HCT116 (cell line): ENCODE measurements around the gene UBE3B. TPM values are rescaled to one million over a fixed set of nuclear protein-coding genes. Genes with fewer than 3 reads are reported as not detected.

Experiments used
- ATAC-seq: fragments of 200-7000 bp; cut with Tn5 transposase; 2 replicates; pipeline ENCODE4 v1.9.1; 2020; ENCODE audit warnings: mild to moderate bottlenecking, moderate library complexity
- BruUV-seq: library from RNA; stranded (reverse); fragments of 400-500 nt; replicated peaks from 2 replicates; lab custom pipeline; 2021; lab: Mats Ljungman, UMichigan
- CTCF ChIA-PET: fragments of 300-600 bp; sonication (Branson Sonifier 250); formaldehyde crosslinking; loops from one replicate; lab custom pipeline; 2021; ENCODE audit warnings: antibody characterized with exemption; lab: Charles Lee
- POLR2A ChIA-PET: fragments of 300-600, 350-600 bp; sonication (Branson Sonifier 250); formaldehyde crosslinking; loops from one replicate; lab custom pipeline; 2021; ENCODE audit warnings: antibody characterized with exemption; lab: Charles Lee
- RAD21 ChIA-PET, 2 experiments: fragments of 300-600 bp; sonication (Branson Sonifier 250); formaldehyde crosslinking; loops; one replicate each; lab custom pipeline; 2023; ENCODE audit warnings: low total read pairs in 2 of 2; ENCODE audit not compliant: uncharacterized antibody in 2 of 2, unreplicated experiment in 2 of 2, low non-redundant PET in 1 of 2; lab: Charles Lee
- DNase-seq: peaks from one replicate; pipeline ENCODE4 v3.0.0-alpha.2; 2010; ENCODE audit warnings: low read depth, low spot score
- H2AFZ ChIP-seq: fragments of 200-600 bp; shearing (Covaris generic), sonication (generic); 2 replicates; pipeline ENCODE4 v1.6.1; 2017; ENCODE audit warnings: low read depth, mixed run types, mixed read lengths, antibody characterized with exemption, low read length; ENCODE audit not compliant: poor library complexity, severe bottlenecking
- H3K27ac ChIP-seq: 2 replicates; pipeline ENCODE4 v1.5.1; 2012; ENCODE audit warnings: low read depth, low read length
- H3K27me3 ChIP-seq: fragments of 200-600 bp; sonication (generic); 2 replicates; pipeline ENCODE4 v1.6.1; 2016; ENCODE audit warnings: mixed run types, low read length, mixed read lengths; ENCODE audit not compliant: insufficient read depth
- H3K36me3 ChIP-seq, 2 experiments: fragments of 200-500 bp in 1 of 2; fragments of 200-600 bp in 1 of 2; sonication (Bioruptor generic) in 1 of 2; sonication (generic) in 1 of 2; 2 replicates each; pipeline versions ENCODE4 v1.5.1 to v1.6.1; 2014 to 2016; ENCODE audit warnings: low read length in 2 of 2, inconsistent platforms in 1 of 2, mixed read lengths in 1 of 2, mixed run types in 1 of 2; ENCODE audit not compliant: insufficient read depth in 2 of 2, control insufficient read depth in 1 of 2
- H3K4me1 ChIP-seq, 2 experiments: fragments of 200-600 bp in 1 of 2; sonication (generic) in 1 of 2; 2 replicates each; pipeline versions ENCODE4 v1.5.1 to v1.6.1; 2012 to 2017; ENCODE audit warnings: low read length in 2 of 2, inconsistent platforms in 1 of 2, mild to moderate bottlenecking in 1 of 2, mixed read lengths in 1 of 2, mixed run types in 1 of 2, moderate library complexity in 1 of 2; ENCODE audit not compliant: insufficient read depth in 2 of 2, control insufficient read depth in 1 of 2
- H3K4me2 ChIP-seq: fragments of 200-600 bp; sonication (generic); 2 replicates; pipeline ENCODE4 v1.6.1; 2017; ENCODE audit warnings: mixed run types, low read length, mixed read lengths
- H3K4me3 ChIP-seq, 2 experiments: fragments of 200-600 bp in 1 of 2; sonication (generic) in 1 of 2; replicated peaks in 1 of 2; 2 replicates each; pipeline ENCODE4 v1.5.1; 2011 to 2016; ENCODE audit warnings: low read length in 2 of 2, control low read depth in 1 of 2, low read depth in 1 of 2, mild to moderate bottlenecking in 1 of 2, mixed read lengths in 1 of 2, mixed run types in 1 of 2
- H3K79me2 ChIP-seq: fragments of 200-600 bp; sonication (generic); 2 replicates; pipeline ENCODE4 v1.6.1; 2017; ENCODE audit warnings: mild to moderate bottlenecking, mixed run types, low read length, moderate library complexity, mixed read lengths; ENCODE audit not compliant: insufficient read depth
- H3K9ac ChIP-seq: fragments of 200-600 bp; sonication (generic); 2 replicates; pipeline ENCODE4 v1.6.1; 2016; ENCODE audit warnings: low read length, mixed read lengths
- H3K9me2 ChIP-seq: fragments of 200-600 bp; sonication (generic), shearing (Covaris generic); 2 replicates; pipeline ENCODE4 v1.6.1; 2017; ENCODE audit warnings: mixed run types, mild to moderate bottlenecking, moderate library complexity; ENCODE audit not compliant: insufficient read depth
- H3K9me3 ChIP-seq, 2 experiments: fragments of 200-500 bp in 1 of 2; fragments of 200-600 bp in 1 of 2; sonication (Bioruptor generic) in 1 of 2; sonication (generic) in 1 of 2; 2 replicates each; pipeline ENCODE4 v1.6.1; 2014 to 2017; ENCODE audit warnings: low read length in 2 of 2, mixed read lengths in 2 of 2, inconsistent platforms in 1 of 2, low read depth in 1 of 2, mild to moderate bottlenecking in 1 of 2, mixed run types in 1 of 2, moderate library complexity in 1 of 2; ENCODE audit not compliant: control insufficient read depth in 1 of 2, insufficient read depth in 1 of 2
- H4K20me1 ChIP-seq: fragments of 200-600 bp; sonication (generic), shearing (Covaris generic); 2 replicates; pipeline ENCODE4 v1.6.1; 2017; ENCODE audit warnings: mixed run types, mild to moderate bottlenecking, moderate library complexity; ENCODE audit not compliant: insufficient read depth
- CEBPB ChIP-seq: IDR thresholded peaks from 2 replicates; pipeline ENCODE4 v1.6.1; 2012; ENCODE audit warnings: low read depth
- CTCF ChIP-seq, 3 experiments: fragments of 200-600 bp in 1 of 3; sonication (generic) in 1 of 3; IDR thresholded peaks in 2 of 3; conservative IDR thresholded peaks in 1 of 3; 2 replicates each; pipeline ENCODE4 v1.5.1; 2012 to 2017; ENCODE audit warnings: low read depth in 2 of 3, low read length in 2 of 3, antibody characterized with exemption in 1 of 3, borderline replicate concordance in 1 of 3, control low read depth in 1 of 3, mild to moderate bottlenecking in 1 of 3, mixed read lengths in 1 of 3, mixed run types in 1 of 3, moderate library complexity in 1 of 3; ENCODE audit not compliant: insufficient read depth in 1 of 3
- EGR1 ChIP-seq: IDR thresholded peaks from 2 replicates; pipeline ENCODE4 v1.6.1; 2012; ENCODE audit warnings: low read depth
- EZH2phosphoT487 ChIP-seq: fragments of 200-600 bp; IDR thresholded peaks from 2 replicates; pipeline ENCODE4 v1.6.1; 2018; ENCODE audit warnings: antibody characterized with exemption, borderline replicate concordance
- REST ChIP-seq: IDR thresholded peaks from 2 replicates; pipeline ENCODE4 v1.6.1; 2012; ENCODE audit warnings: low read depth
- SIN3A ChIP-seq: IDR thresholded peaks from 2 replicates; pipeline ENCODE4 v1.6.1; 2012; ENCODE audit warnings: low read depth
- TCF7L2 ChIP-seq: IDR thresholded peaks from 2 replicates; pipeline ENCODE4 v1.7.0; 2011; ENCODE audit warnings: borderline replicate concordance, inconsistent platforms; ENCODE audit not compliant: insufficient read depth, insufficient read length; ENCODE audit errors: extremely low read depth
- intact Hi-C: fragments of 100-400 bp; cut with micrococcal nuclease; formaldehyde crosslinking; loops from 2 replicates; pipeline ENCODE4 v1.10.0; 2022
- total RNA-seq: library from RNA; stranded (reverse); gene quantifications from one replicate; pipeline ENCODE4 v1.2.1, GENCODE V29; 2021; ENCODE audit not compliant: unreplicated experiment

The UBE3B gene
- total RNA-seq, 1 experiment from 2014 or later: 28.9 TPM

GRCh38 chr12:109500406-109501185 is 23.2 kb downstream of the UBE3B start:
- no peaks in the 10 kb centered on the region for H3K9me2 ChIP-seq

More at GRCh38 chr12:109500406-109501185, 23.2 kb downstream of the UBE3B start:
- no peak for ATAC-seq
- no peaks in the 10 kb centered on the region for H4K20me1 ChIP-seq
- POLR2A ChIA-PET: no interaction called here
- no peaks in the 10 kb centered on the region for H3K9me3 ChIP-seq
- RAD21 ChIA-PET: no interaction called here
- no peaks in the 10 kb centered on the region for H3K4me1 ChIP-seq
- H3K4me3 ChIP-seq: no peak overlapping the region
- BruUV-seq: no TSS peak
- H3K79me2 ChIP-seq: no peaks in the 10 kb centered on the region
- no peak overlapping the region for H3K4me2 ChIP-seq
- peaks cover 9 to 28% of the 10 kb centered on the region in 2 experiments; a peak in 2 of 4 replicates for H3K36me3 ChIP-seq
- H2AFZ ChIP-seq: no peak overlapping the region
- no peak for TF ChIP-seq EGR1
- no peak for TF ChIP-seq EZH2phosphoT487
- TF ChIP-seq TCF7L2: no peak
- no peak for TF ChIP-seq CEBPB
- no peak for TF ChIP-seq REST
- no peak for TF ChIP-seq CTCF (IDR thresholded peaks at IDR 0.05 in 2 of 3, conservative IDR thresholded peaks at IDR 0.05 in 1 of 3; ENCODE audit: borderline replicate concordance in 1 of 3, insufficient read depth in 1 of 3, low read depth in 2 of 3, low read length in 2 of 3)
- TF ChIP-seq SIN3A: no peak
- TF ChIP-seq, all 23 proteins: peak for 0
- Histone ChIP-seq H3K27ac (no peak overlapping the region), H3K27me3 (no peaks in the 10 kb centered on the region), H3K9ac (no peak overlapping the region)
- no peak for DNase-seq
- CTCF ChIA-PET: no interaction called here
- intact Hi-C loops: no loop called here
